Prostate gland (tissue), 2 donors: ENCODE results near the gene INHBE.

ENCODE experiments used
- POLR2A ChIP-seq: fragments of 450-650 bp; IDR thresholded peaks from one replicate; pipeline ENCODE4 v1.6.1; 2016; ENCODE audit warnings: antibody characterized with exemption, mild to moderate bottlenecking
- POLR2AphosphoS5 ChIP-seq: sonication (generic); formaldehyde crosslinking; IDR thresholded peaks from one replicate; pipeline ENCODE4 v1.6.1; 2017; ENCODE audit warnings: antibody characterized with exemption
- TF ChIP-seq, protein P1 (sequence below), 4 experiments: fragments of 200-600 bp in 2 of 4; fragments of 450-650 bp in 2 of 4; sonication (generic) in 2 of 4; IDR thresholded peaks; 1 replicate in 3 of 4; 2 replicates in 1 of 4; pipeline ENCODE4 v1.5.1; 2016 to 2019; ENCODE audit warnings: antibody characterized with exemption in 4 of 4, mild to moderate bottlenecking in 2 of 4, moderate library complexity in 2 of 4

DNA sequence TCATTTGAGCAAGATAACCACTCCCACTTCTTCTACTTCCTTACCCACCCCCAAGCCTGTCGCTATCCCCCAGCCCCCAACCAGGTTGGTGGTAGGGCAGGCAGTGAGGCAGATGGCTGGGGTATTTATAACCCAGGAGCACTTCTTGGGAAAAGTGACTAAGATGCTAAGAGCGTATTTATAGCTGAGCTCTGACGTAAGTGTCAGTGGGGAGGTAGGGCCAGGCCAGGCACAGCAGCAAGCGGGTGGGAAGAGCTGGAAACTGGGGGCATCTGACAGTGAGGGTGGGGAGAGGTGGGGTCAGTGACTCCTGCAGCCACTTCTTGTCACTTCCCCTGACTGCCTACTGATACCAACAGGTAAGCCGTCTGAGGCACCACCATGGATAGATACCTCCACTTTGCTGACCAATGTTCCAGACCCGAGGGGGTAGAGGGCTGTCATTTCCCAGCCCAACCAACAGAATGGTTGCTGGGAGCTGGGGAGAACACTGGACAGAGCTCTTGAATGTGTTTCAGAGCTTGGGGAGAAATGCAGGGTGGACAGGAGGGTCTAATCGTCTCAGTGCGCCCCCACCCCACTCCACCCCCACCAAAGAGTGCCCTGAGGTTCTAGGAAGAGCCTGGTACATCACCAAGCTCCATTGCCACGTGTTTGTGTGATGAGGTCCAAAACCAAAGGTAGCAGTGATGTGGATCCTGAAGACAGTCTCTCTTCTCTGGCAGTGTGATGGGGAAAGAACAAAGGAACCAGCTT lies 2.7 kb upstream of the INHBE start:
- TF ChIP-seq POLR2A (no peak), POLR2AphosphoS5 (no peak)
- TF ChIP-seq, protein P1, sequence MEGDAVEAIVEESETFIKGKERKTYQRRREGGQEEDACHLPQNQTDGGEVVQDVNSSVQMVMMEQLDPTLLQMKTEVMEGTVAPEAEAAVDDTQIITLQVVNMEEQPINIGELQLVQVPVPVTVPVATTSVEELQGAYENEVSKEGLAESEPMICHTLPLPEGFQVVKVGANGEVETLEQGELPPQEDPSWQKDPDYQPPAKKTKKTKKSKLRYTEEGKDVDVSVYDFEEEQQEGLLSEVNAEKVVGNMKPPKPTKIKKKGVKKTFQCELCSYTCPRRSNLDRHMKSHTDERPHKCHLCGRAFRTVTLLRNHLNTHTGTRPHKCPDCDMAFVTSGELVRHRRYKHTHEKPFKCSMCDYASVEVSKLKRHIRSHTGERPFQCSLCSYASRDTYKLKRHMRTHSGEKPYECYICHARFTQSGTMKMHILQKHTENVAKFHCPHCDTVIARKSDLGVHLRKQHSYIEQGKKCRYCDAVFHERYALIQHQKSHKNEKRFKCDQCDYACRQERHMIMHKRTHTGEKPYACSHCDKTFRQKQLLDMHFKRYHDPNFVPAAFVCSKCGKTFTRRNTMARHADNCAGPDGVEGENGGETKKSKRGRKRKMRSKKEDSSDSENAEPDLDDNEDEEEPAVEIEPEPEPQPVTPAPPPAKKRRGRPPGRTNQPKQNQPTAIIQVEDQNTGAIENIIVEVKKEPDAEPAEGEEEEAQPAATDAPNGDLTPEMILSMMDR (IDR thresholded peaks at IDR 0.05) = no peak
